ENCODE data around the gene CTRB2. TPM values are rescaled to one million over a fixed set of nuclear protein-coding genes. Genes with fewer than 3 reads are reported as not detected.

The CTRB2 gene
- total RNA-seq, 1 donor from 2014 or later: not detected

- no peak overlapping the region for H3K27ac ChIP-seq
- H3K9me3 ChIP-seq: no peaks in the 10 kb centered on the region
- H3K36me3 ChIP-seq: peaks cover 0 to 51% of the 10 kb centered on the region in 2 donors
- no peak overlapping the region for H3K4me3 ChIP-seq
- H3K4me1 ChIP-seq: peaks cover 17% of the 10 kb centered on the region
- no peak for DNase-seq (ENCODE audit: extremely low spot score in 2 of 2)
- H3K27me3 ChIP-seq: no peaks in the 10 kb centered on the region
- intact Hi-C loops (cut with DNase I): no loop called here
- no peak for TF ChIP-seq POLR2A (IDR thresholded peaks at IDR 0.05)
- TF ChIP-seq CTCF (IDR thresholded peaks at IDR 0.05): no peak
- TF ChIP-seq POLR2AphosphoS5 (IDR thresholded peaks at IDR 0.05; ENCODE audit: insufficient read depth in 1 of 2, low read depth in 1 of 2): no peak
These were observed 22.4 kb upstream of the CTRB2 start for GRCh38 chr16:75229172-75230031.

GRCh38 chr16:75228143-75228976 lies 21.4 kb upstream of the CTRB2 start:
- Histone ChIP-seq H3K27ac (no peak overlapping the region), H3K4me1 (peaks cover 8% of the 10 kb centered on the region), H3K9me3 (no peaks in the 10 kb centered on the region), H3K4me3 (no peak overlapping the region), H3K27me3 (no peaks in the 10 kb centered on the region), H3K36me3 (peaks cover 0 to 44% of the 10 kb centered on the region in 2 donors)
- no peak for TF ChIP-seq CTCF (IDR thresholded peaks at IDR 0.05)
- no peak for TF ChIP-seq POLR2AphosphoS5 (IDR thresholded peaks at IDR 0.05; ENCODE audit: insufficient read depth in 1 of 2, low read depth in 1 of 2)
- no peak for TF ChIP-seq POLR2A (IDR thresholded peaks at IDR 0.05)
- intact Hi-C loops (cut with DNase I): no loop called here
- DNase-seq (ENCODE audit: extremely low spot score in 2 of 2): no peak

GRCh38 chr16:75227361-75228142 lies 20.6 kb upstream of the CTRB2 start:
- no peaks in the 10 kb centered on the region for H3K27me3 ChIP-seq
- no peak overlapping the region for H3K4me3 ChIP-seq
- no peak overlapping the region for H3K27ac ChIP-seq
- DNase-seq (ENCODE audit: extremely low spot score in 2 of 2): no peak
- peaks cover 0 to 36% of the 10 kb centered on the region in 2 donors for H3K36me3 ChIP-seq
- intact Hi-C loops (cut with DNase I): no loop called here
- no peaks in the 10 kb centered on the region for H3K9me3 ChIP-seq
- peaks cover 5% of the 10 kb centered on the region for H3K4me1 ChIP-seq
- TF ChIP-seq POLR2A (IDR thresholded peaks at IDR 0.05): no peak
- TF ChIP-seq CTCF (IDR thresholded peaks at IDR 0.05): no peak
- no peak for TF ChIP-seq POLR2AphosphoS5 (IDR thresholded peaks at IDR 0.05; ENCODE audit: insufficient read depth in 1 of 2, low read depth in 1 of 2)

GRCh38 chr16:75226550-75227360 lies 19.8 kb upstream of the CTRB2 start:
- H3K4me3 ChIP-seq: no peak overlapping the region
- H3K9me3 ChIP-seq: no peaks in the 10 kb centered on the region
- H3K4me1 ChIP-seq: peaks cover 5% of the 10 kb centered on the region
- TF ChIP-seq POLR2AphosphoS5 (IDR thresholded peaks at IDR 0.05; ENCODE audit: insufficient read depth in 1 of 2, low read depth in 1 of 2) (no peak), POLR2A (IDR thresholded peaks at IDR 0.05) (no peak), CTCF (IDR thresholded peaks at IDR 0.05) (no peak)
- peaks cover 0 to 28% of the 10 kb centered on the region in 2 donors for H3K36me3 ChIP-seq
- H3K27me3 ChIP-seq: no peaks in the 10 kb centered on the region
- DNase-seq (ENCODE audit: extremely low spot score in 2 of 2): no peak
- H3K27ac ChIP-seq: no peak overlapping the region
- intact Hi-C loops (cut with DNase I): no loop called here
